PC-3 (cell line): ENCODE results near the gene GSTM3. TPM values are rescaled to one million over a fixed set of nuclear protein-coding genes. Genes with fewer than 3 reads are reported as not detected.
"Not testable (repeated sequence)": the region's sequence is repeated elsewhere in the genome, so short reads cannot be mapped to it uniquely, and the experiment has no call there.

ENCODE experiments used
- ATAC-seq: fragments of 200-7000 bp; cut with Tn5 transposase; 2 replicates; pipeline ENCODE4 v1.9.1; 2020; ENCODE audit warnings: mild to moderate bottlenecking, moderate library complexity
- BruUV-seq: library from RNA; stranded (reverse); fragments of 400-500 nt; replicated peaks from 2 replicates; lab custom pipeline; 2021; lab: Mats Ljungman, UMichigan
- CTCF ChIA-PET: fragments of 300-600 bp; sonication (Branson Sonifier 250); formaldehyde crosslinking; loops from one replicate; lab custom pipeline; 2022; ENCODE audit warnings: antibody characterized with exemption; lab: Charles Lee
- POLR2A ChIA-PET: fragments of 300-600 bp; sonication (Branson Sonifier 250); formaldehyde crosslinking; loops from one replicate; lab custom pipeline; 2022; ENCODE audit warnings: antibody characterized with exemption; ENCODE audit not compliant: unreplicated experiment; lab: Charles Lee
- DNase-seq: peaks from one replicate; pipeline ENCODE4 v3.0.0-alpha.2; 2015
- H2AFZ ChIP-seq: fragments of 300-600 bp; sonication (generic); 2 replicates; pipeline ENCODE4 v1.6.0; 2016; ENCODE audit warnings: antibody characterized with exemption, low read length
- H3F3A ChIP-seq: fragments of 300-600 bp; sonication (generic); one replicate; pipeline ENCODE4 v1.6.0; 2017; ENCODE audit warnings: antibody characterized with exemption, low read length, control low read depth, mild to moderate bottlenecking; ENCODE audit not compliant: unreplicated experiment
- H3K27ac ChIP-seq: fragments of 300-600 bp; sonication (generic); 2 replicates; pipeline ENCODE4 v1.5.1; 2016; ENCODE audit warnings: mild to moderate bottlenecking, low read length
- H3K27me3 ChIP-seq: fragments of 300-600 bp; sonication (generic); 2 replicates; pipeline ENCODE4 v1.6.1; 2016; ENCODE audit warnings: low read length, mixed read lengths
- H3K36me3 ChIP-seq: fragments of 300-600 bp; sonication (generic); 2 replicates; pipeline ENCODE4 v1.6.1; 2016; ENCODE audit warnings: low read depth, mixed run types, low read length, mixed read lengths
- H3K4me1 ChIP-seq: fragments of 300-600 bp; sonication (generic); 2 replicates; pipeline ENCODE4 v1.5.1; 2016; ENCODE audit warnings: low read length; ENCODE audit not compliant: insufficient read depth
- H3K4me2 ChIP-seq: fragments of 300-600 bp; sonication (generic); 2 replicates; pipeline ENCODE4 v1.6.0; 2016; ENCODE audit warnings: low read length
- H3K4me3 ChIP-seq: fragments of 300-600 bp; sonication (generic); 2 replicates; pipeline ENCODE4 v1.5.1; 2016; ENCODE audit warnings: mild to moderate bottlenecking, low read length, mixed read lengths
- H3K79me2 ChIP-seq: fragments of 300-600 bp; sonication (generic); 2 replicates; pipeline ENCODE4 v1.6.1; 2017; ENCODE audit warnings: low read length, mixed read lengths
- H3K9ac ChIP-seq: fragments of 300-600 bp; sonication (generic); 2 replicates; pipeline ENCODE4 v1.6.0; 2016; ENCODE audit warnings: mild to moderate bottlenecking, low read length
- H3K9me2 ChIP-seq: fragments of 300-600 bp; sonication (generic); replicated peaks from 2 replicates; pipeline ENCODE4 v1.6.1; 2016; ENCODE audit warnings: mixed run types, low read length, mixed read lengths
- H3K9me3 ChIP-seq: fragments of 300-600 bp; sonication (generic); 2 replicates; pipeline ENCODE4 v1.6.1; 2016; ENCODE audit warnings: low read length, mixed read lengths
- H4K20me1 ChIP-seq: fragments of 300-600 bp; sonication (generic); 2 replicates; pipeline ENCODE4 v1.6.1; 2016; ENCODE audit warnings: low read length, mixed read lengths
- EZH2 ChIP-seq: fragments of 300-600 bp; sonication (generic); IDR thresholded peaks from one replicate; pipeline ENCODE4 v1.6.1; 2017; ENCODE audit warnings: antibody characterized with exemption, mild to moderate bottlenecking, low read length; ENCODE audit not compliant: unreplicated experiment
- EZH2phosphoT487 ChIP-seq: fragments of 300-600 bp; sonication (generic); IDR thresholded peaks from 2 replicates; pipeline ENCODE4 v1.6.1; 2018; ENCODE audit warnings: mild to moderate bottlenecking, antibody characterized with exemption, low read length, borderline replicate concordance
- intact Hi-C: fragments of 100-400 bp; cut with micrococcal nuclease; formaldehyde crosslinking; loops from 2 replicates; pipeline ENCODE4 v1.9.0; 2023
- total RNA-seq: library from RNA; depleted of rRNA; stranded (reverse); fragments of >200 nt; gene quantifications from 2 replicates; pipeline ENCODE4 v1.2.3, GENCODE V29; 2014
- TF ChIP-seq, protein P1 (sequence below): fragments of 300-600 bp; sonication (generic); conservative IDR thresholded peaks from 2 replicates; pipeline ENCODE4 v1.5.1; 2017; ENCODE audit warnings: antibody characterized with exemption, low read depth, mild to moderate bottlenecking, low read length

GSTM3 gene
- total RNA-seq, 1 experiment from 2014 or later, result 76.6 TPM

GRCh38 chr1:109691759-109692158 is 49.1 kb downstream of the GSTM3 start:
- H3K79me2 ChIP-seq, result no peaks in the 10 kb centered on the region
- no TSS peak for BruUV-seq

GRCh38 chr1:109689844-109690405 is 50.9 kb downstream of the GSTM3 start:
- DNase-seq (no peak), ATAC-seq (no peak)
- ChIA-PET POLR2A (no interaction called here), CTCF (no interaction called here)
- TF ChIP-seq EZH2, result no peak
- TF ChIP-seq EZH2phosphoT487, result no peak
- TF ChIP-seq, protein P1, sequence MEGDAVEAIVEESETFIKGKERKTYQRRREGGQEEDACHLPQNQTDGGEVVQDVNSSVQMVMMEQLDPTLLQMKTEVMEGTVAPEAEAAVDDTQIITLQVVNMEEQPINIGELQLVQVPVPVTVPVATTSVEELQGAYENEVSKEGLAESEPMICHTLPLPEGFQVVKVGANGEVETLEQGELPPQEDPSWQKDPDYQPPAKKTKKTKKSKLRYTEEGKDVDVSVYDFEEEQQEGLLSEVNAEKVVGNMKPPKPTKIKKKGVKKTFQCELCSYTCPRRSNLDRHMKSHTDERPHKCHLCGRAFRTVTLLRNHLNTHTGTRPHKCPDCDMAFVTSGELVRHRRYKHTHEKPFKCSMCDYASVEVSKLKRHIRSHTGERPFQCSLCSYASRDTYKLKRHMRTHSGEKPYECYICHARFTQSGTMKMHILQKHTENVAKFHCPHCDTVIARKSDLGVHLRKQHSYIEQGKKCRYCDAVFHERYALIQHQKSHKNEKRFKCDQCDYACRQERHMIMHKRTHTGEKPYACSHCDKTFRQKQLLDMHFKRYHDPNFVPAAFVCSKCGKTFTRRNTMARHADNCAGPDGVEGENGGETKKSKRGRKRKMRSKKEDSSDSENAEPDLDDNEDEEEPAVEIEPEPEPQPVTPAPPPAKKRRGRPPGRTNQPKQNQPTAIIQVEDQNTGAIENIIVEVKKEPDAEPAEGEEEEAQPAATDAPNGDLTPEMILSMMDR, result no peak
- Histone ChIP-seq H3K4me2 (no peak overlapping the region), H3K9me3 (no peaks in the 10 kb centered on the region), H3K4me1 (no peaks in the 10 kb centered on the region), H3K4me3 (no peak overlapping the region), H2AFZ (no peak overlapping the region), H3K79me2 (no peaks in the 10 kb centered on the region), H3K27ac (no peak overlapping the region), H3K9ac (no peak overlapping the region), H3K27me3 (no peaks in the 10 kb centered on the region), H4K20me1 (no peaks in the 10 kb centered on the region), H3F3A (no peaks in the 10 kb centered on the region), H3K36me3 (no peaks in the 10 kb centered on the region), H3K9me2 (no peaks in the 10 kb centered on the region)
- intact Hi-C loops, result no loop called here
- BruUV-seq, result no TSS peak

More at GRCh38 chr1:109691759-109692158, 49.1 kb downstream of the GSTM3 start:
- no peak overlapping the region for H3K27ac ChIP-seq
- TF ChIP-seq EZH2phosphoT487 (no peak), EZH2 (no peak)
- TF ChIP-seq, protein P1, result no peak
- no peaks in the 10 kb centered on the region for H3F3A ChIP-seq
- H3K4me2 ChIP-seq, result no peak overlapping the region
- H3K4me3 ChIP-seq, result no peak overlapping the region
- intact Hi-C loops, result no loop called here
- no peaks in the 10 kb centered on the region for H3K9me2 ChIP-seq
- H4K20me1 ChIP-seq, result no peaks in the 10 kb centered on the region
- ATAC-seq, result no peak
- DNase-seq, result no peak
- no peaks in the 10 kb centered on the region for H3K9me3 ChIP-seq
- CTCF ChIA-PET, result no interaction called here
- no peaks in the 10 kb centered on the region for H3K27me3 ChIP-seq
- H3K4me1 ChIP-seq, result no peaks in the 10 kb centered on the region; the same call in 1 of the 2 replicates
- H2AFZ ChIP-seq, result no peak overlapping the region
- H3K36me3 ChIP-seq, result no peaks in the 10 kb centered on the region
- H3K9ac ChIP-seq, result no peak overlapping the region
- POLR2A ChIA-PET, result no interaction called here

GRCh38 chr1:109687641-109688499 is 53.0 kb downstream of the GSTM3 start, which contains the start of gene GSTM1:
Gene GSTM1 (plus strand): TSS chr1:109687817. CDS start chr1:109687874, 57 bp downstream.
- intact Hi-C loops, result no loop called here
- H4K20me1 ChIP-seq, result no peaks in the 10 kb centered on the region
- BruUV-seq, result no TSS peak
- no peak for ATAC-seq
- TF ChIP-seq EZH2, result no peak
- TF ChIP-seq EZH2phosphoT487, result no peak
- TF ChIP-seq, protein P1, result no peak
- H3K9me3 ChIP-seq, result no peaks in the 10 kb centered on the region
- no peaks in the 10 kb centered on the region for H3K36me3 ChIP-seq
- DNase-seq, result no peak
- no peaks in the 10 kb centered on the region for H3K9me2 ChIP-seq
- no peak within 1 kb of the TSS for H3K9ac ChIP-seq
- ChIA-PET CTCF (no interaction called here), POLR2A (no interaction called here)
- no peak within 1 kb of the TSS for H3K4me3 ChIP-seq
- H2AFZ ChIP-seq, result no peak within 1 kb of the TSS
- no peaks in the 10 kb centered on the region for H3K4me1 ChIP-seq
- no peaks in the 10 kb centered on the region for H3K79me2 ChIP-seq
- no peak within 1 kb of the TSS for H3K4me2 ChIP-seq
- H3F3A ChIP-seq, result no peaks in the 10 kb centered on the region
- no peak within 1 kb of the TSS for H3K27ac ChIP-seq
- H3K27me3 ChIP-seq, result no peaks in the 10 kb centered on the region

DNA sequence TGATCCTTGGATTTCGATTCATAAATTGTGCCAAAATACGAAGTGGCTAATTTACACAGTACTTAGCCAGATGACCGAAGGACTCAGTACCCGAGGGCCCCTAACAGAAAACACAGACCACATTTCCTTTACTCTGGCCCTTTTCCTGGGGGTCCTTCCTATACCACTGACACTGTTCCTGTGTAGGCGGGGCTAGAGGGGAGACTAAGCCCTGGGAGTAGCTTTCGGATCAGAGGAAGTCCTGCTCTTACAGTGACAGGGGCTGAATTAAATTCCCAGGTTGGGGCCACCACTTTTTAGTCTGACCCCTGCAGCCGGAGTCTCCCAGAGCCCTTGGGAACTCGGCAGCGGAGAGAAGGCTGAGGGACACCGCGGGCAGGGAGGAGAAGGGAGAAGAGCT is 53.7 kb downstream of the GSTM3 start:
- DNase-seq, ATAC-seq, H2AFZ ChIP-seq, H3K36me3 ChIP-seq, H3K4me2 ChIP-seq, POLR2A ChIA-PET, H3F3A ChIP-seq, H4K20me1 ChIP-seq, CTCF ChIA-PET, H3K9ac ChIP-seq, H3K27ac ChIP-seq, H3K4me3 ChIP-seq, H3K9me3 ChIP-seq, H3K4me1 ChIP-seq, H3K9me2 ChIP-seq, BruUV-seq, H3K79me2 ChIP-seq, intact Hi-C loops, H3K27me3 ChIP-seq: not testable (repeated sequence)
